HEK293T (cell line): ENCODE measurements around the gene DNAJB11.

ENCODE experiments used
- CTCF ChIA-PET: fragments of 350-600 bp; formaldehyde crosslinking; extraction: SDS; loops from one replicate; lab custom pipeline; 2021; ENCODE audit warnings: antibody characterized with exemption, inconsistent platforms; lab: Yijun Ruan, JAX
- POLR2A ChIA-PET: fragments of 350-600 bp; formaldehyde crosslinking; extraction: SDS; loops from one replicate; lab custom pipeline; 2020; ENCODE audit warnings: antibody characterized with exemption, inconsistent platforms; lab: Yijun Ruan, JAX
- DNase-seq: peaks from one replicate; pipeline ENCODE4 v3.0.0; 2012; ENCODE audit warnings: mixed read lengths; ENCODE audit errors: extremely low spot score
- ARNT ChIP-seq: fragments of 450-650 bp; IDR thresholded peaks from 2 replicates; pipeline ENCODE4 v1.6.1; 2017; ENCODE audit warnings: mild to moderate bottlenecking
- BHLHE40 ChIP-seq: fragments of 450-650 bp; IDR thresholded peaks from 2 replicates; pipeline ENCODE4 v1.6.1; 2016; ENCODE audit warnings: mild to moderate bottlenecking, moderate library complexity, borderline replicate concordance
- CTBP1 ChIP-seq: fragments of 450-650 bp; IDR thresholded peaks from 2 replicates; pipeline ENCODE4 v1.6.1; 2016; ENCODE audit warnings: borderline replicate concordance
- ELF4 ChIP-seq: fragments of 450-650 bp; IDR thresholded peaks from 2 replicates; pipeline ENCODE4 v1.6.1; 2017; ENCODE audit warnings: antibody characterized with exemption
- FOXA1 ChIP-seq: fragments of 450-650 bp; IDR thresholded peaks from 2 replicates; pipeline ENCODE4 v1.6.1; 2016; ENCODE audit warnings: mild to moderate bottlenecking
- FOXK2 ChIP-seq: fragments of 450-650 bp; IDR thresholded peaks from 2 replicates; pipeline ENCODE4 v1.6.1; 2016; ENCODE audit warnings: mild to moderate bottlenecking
- FOXM1 ChIP-seq: fragments of 450-650 bp; IDR thresholded peaks from 2 replicates; pipeline ENCODE4 v1.6.1; 2017; ENCODE audit warnings: mild to moderate bottlenecking, borderline replicate concordance
- HDGF ChIP-seq: fragments of 450-650 bp; IDR thresholded peaks from 2 replicates; pipeline ENCODE4 v1.6.1; 2017; ENCODE audit warnings: antibody characterized with exemption, borderline replicate concordance
- L3MBTL2 ChIP-seq: fragments of 450-650 bp; conservative IDR thresholded peaks from 2 replicates; pipeline ENCODE4 v1.6.1; 2016; ENCODE audit warnings: mild to moderate bottlenecking
- LEF1 ChIP-seq: fragments of 450-650 bp; IDR thresholded peaks from 2 replicates; pipeline ENCODE4 v1.6.1; 2017; ENCODE audit warnings: mild to moderate bottlenecking, borderline replicate concordance
- NFRKB ChIP-seq: fragments of 450-650 bp; IDR thresholded peaks from 2 replicates; pipeline ENCODE4 v1.6.1; 2016; ENCODE audit warnings: mild to moderate bottlenecking, moderate library complexity
- PKNOX1 ChIP-seq: fragments of 450-650 bp; IDR thresholded peaks from 2 replicates; pipeline ENCODE4 v1.6.1; 2016
- SP1 ChIP-seq: fragments of 450-650 bp; IDR thresholded peaks from 2 replicates; pipeline ENCODE4 v1.6.1; 2017
- SUZ12 ChIP-seq: fragments of 450-650 bp; IDR thresholded peaks from 2 replicates; pipeline ENCODE4 v1.6.1; 2016; ENCODE audit warnings: mild to moderate bottlenecking
- TARDBP ChIP-seq: fragments of 450-650 bp; IDR thresholded peaks from 2 replicates; pipeline ENCODE4 v1.6.1; 2016
- ZNF384 ChIP-seq: fragments of 450-650 bp; IDR thresholded peaks from 2 replicates; pipeline ENCODE4 v1.6.1; 2016

Gene DNAJB11

DNA sequence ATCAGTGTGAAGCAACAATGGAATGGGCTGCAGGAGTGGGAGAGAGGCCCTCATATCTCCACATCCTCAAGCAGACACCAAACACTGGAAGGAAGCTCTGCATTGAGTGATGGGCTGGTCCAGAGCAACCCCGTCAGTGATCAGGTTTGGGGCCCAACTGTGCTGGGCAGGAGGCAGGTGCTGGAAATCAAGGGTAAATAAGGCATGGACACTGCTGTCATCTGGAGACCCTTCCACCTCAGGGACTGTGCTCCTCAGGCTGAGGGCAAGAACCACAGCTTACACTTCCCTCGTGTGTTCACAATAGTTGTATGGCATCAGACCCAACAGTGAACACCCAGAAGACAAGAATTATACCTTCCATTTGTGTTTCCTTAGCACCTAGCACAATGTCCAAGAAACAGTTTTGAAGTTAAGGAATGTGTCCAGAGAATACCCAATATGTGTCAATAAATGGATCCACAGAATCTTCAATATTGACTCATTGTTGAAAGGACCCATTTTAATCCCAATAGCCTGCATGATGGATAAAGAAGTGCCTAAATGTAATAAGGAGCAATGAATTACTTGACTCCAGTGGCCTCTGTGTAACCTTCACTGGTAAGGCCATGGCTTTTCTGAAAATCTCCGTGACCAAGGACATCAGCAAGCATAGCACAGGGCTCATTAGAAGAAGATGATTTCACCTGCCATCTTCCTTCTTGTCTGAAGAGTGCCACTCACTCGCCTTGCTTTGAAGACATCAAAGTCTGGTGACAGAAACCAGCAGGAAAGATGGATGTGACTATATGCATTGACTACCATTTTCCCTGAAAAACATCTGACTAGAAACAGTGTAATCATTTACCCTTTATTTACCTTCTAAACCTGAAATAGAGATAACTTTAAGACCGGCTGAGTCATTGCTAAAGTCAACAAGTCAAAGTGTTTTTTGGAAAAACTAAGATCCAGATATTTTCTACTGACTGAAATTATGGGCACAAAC lies 35.3 kb downstream of the DNAJB11 start:
- no peak for DNase-seq
- POLR2A ChIA-PET = no interaction called here
- CTCF ChIA-PET = no interaction called here
- TF ChIP-seq ZNF384 (no peak), CTBP1 (no peak), NFRKB (no peak), HDGF (no peak), LEF1 (no peak), ARNT (no peak)

GRCh38 chr3:186608624-186609215 lies 38.2 kb downstream of the DNAJB11 start:
- TF ChIP-seq SP1 (no peak), SUZ12 (no peak), ZNF384 (no peak), NFRKB (no peak), LEF1 (no peak), BHLHE40 (no peak), ARNT (no peak), TARDBP (no peak), L3MBTL2 (no peak), ELF4 (no peak), PKNOX1 (no peak), CTBP1 (no peak), FOXK2 (no peak), HDGF (no peak)
- CTCF ChIA-PET = interaction anchor here (1.7 kb wide), 1 partner anchor 213 kb away, joined by 11 read pairs; no protein-coding TSS in a partner anchor
- POLR2A ChIA-PET = no interaction called here
- no peak for DNase-seq

GRCh38 chr3:186609247-186609868 lies 38.8 kb downstream of the DNAJB11 start:
- CTCF ChIA-PET = interaction anchor here (1.7 kb wide), 1 partner anchor 212 kb away, joined by 11 read pairs; no protein-coding TSS in a partner anchor
- POLR2A ChIA-PET = no interaction called here

DNA sequence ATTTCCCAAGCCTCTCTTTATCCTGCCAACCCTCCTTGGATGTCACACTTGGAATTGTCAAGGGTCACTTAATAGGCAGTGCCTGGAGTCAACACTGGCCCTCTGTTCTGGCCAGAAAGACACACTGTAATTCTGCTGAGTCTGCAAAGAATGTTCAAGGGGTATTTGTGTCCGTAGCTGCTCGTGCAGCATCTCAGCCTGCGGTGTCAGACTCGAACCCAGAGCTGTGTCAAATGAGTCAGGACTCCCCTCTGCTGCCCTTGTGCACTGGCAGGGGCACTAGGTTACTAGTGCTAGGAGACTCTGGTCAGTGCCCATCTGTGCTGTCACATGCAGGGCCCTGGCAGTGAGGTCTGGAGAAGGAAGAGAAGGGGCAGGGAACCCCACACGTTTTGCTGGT lies 41.5 kb downstream of the DNAJB11 start:
- TF ChIP-seq FOXM1 = no peak
- TF ChIP-seq PKNOX1 = no peak
- no peak for TF ChIP-seq SUZ12
- TF ChIP-seq SP1 = no peak
- no peak for TF ChIP-seq HDGF
- no peak for DNase-seq
- CTCF ChIA-PET = no interaction called here
- POLR2A ChIA-PET = no interaction called here

More at GRCh38 chr3:186609247-186609868, 38.8 kb downstream of the DNAJB11 start:
- TF ChIP-seq L3MBTL2 (no peak), TARDBP (no peak), FOXK2 (no peak), HDGF (no peak), NFRKB (no peak), SP1 (no peak), FOXA1 (no peak), ZNF384 (no peak), FOXM1 (no peak), ELF4 (no peak), ARNT (no peak), CTBP1 (no peak), SUZ12 (no peak)
- no peak for DNase-seq

- ChIA-PET CTCF (interaction anchor here (1.0 to 3.1 kb wide), 2 partner anchors 16 to 209 kb away, joined by 3 to 14 read pairs; no protein-coding TSS in a partner anchor), POLR2A (no interaction called here)
- TF ChIP-seq FOXK2 (no peak), FOXM1 (no peak), ARNT (no peak), BHLHE40 (no peak), PKNOX1 (no peak), L3MBTL2 (no peak), LEF1 (no peak), ELF4 (no peak), NFRKB (no peak), ZNF384 (no peak), SP1 (no peak), FOXA1 (no peak), CTBP1 (no peak), HDGF (no peak), SUZ12 (no peak), TARDBP (no peak)
- no peak for DNase-seq
Measured at GRCh38 chr3:186612721-186613636, 42.5 kb downstream of the DNAJB11 start, which contains the start of gene AHSG. Gene AHSG, plus strand, starts transcription at chr3:186613060. Its CDS starts 82 bp downstream, at chr3:186613142.
